ENCODE results near the gene CD247.

- TF ChIP-seq CTCF (conservative IDR thresholded peaks at IDR 0.05 in 1 of 2, IDR thresholded peaks at IDR 0.05 in 1 of 2; ENCODE audit: extremely low read depth in 1 of 2, insufficient read depth in 1 of 2, low read depth in 1 of 2, low read length in 2 of 2): no peak
- no peak for TF ChIP-seq EZH2 (IDR thresholded peaks at IDR 0.05; ENCODE audit: borderline replicate concordance, low read length)
These were observed 1.6 kb downstream of the CD247 start for GRCh38 chr1:167516404-167517388.
